OCI-LY7 (cell line): Measurements from ENCODE around the gene ADAMTS2.

Experiments
- CTCF ChIP-seq: fragments of 200-600 bp; sonication (generic); conservative IDR thresholded peaks from 2 replicates; pipeline ENCODE4 v1.5.1; 2014; ENCODE audit warnings: mild to moderate bottlenecking, antibody characterized with exemption, low read length, moderate library complexity, mixed read lengths
- EZH2phosphoT487 ChIP-seq: fragments of 200-600 bp; sonication (generic); IDR thresholded peaks from 2 replicates; pipeline ENCODE4 v1.6.1; 2018; ENCODE audit warnings: low read depth, borderline replicate concordance, mild to moderate bottlenecking, mixed run types, antibody characterized with exemption, low read length, moderate library complexity, mixed read lengths

- TF ChIP-seq CTCF, result no peak
- TF ChIP-seq EZH2phosphoT487, result no peak
Measured at GRCh38 chr5:179125789-179126505, 219.3 kb downstream of the ADAMTS2 start.
